GM12878 (cell line): ENCODE results near the gene ACTL8. TPM values are rescaled to one million over a fixed set of nuclear protein-coding genes. Genes with fewer than 3 reads are reported as not detected.

ENCODE experiments used
- ATAC-seq: fragments of 200-7000 bp; cut with Tn5 transposase; 3 replicates; pipeline ENCODE4 v1.9.1; 2020; ENCODE audit warnings: mild to moderate bottlenecking, moderate library complexity
- BruUV-seq: library from RNA; stranded (reverse); fragments of 400-500 nt; replicated peaks from 2 replicates; lab custom pipeline; 2021; lab: Mats Ljungman, UMichigan
- CTCF ChIA-PET: fragments of 300-600 bp; sonication (Branson Sonifier 250); formaldehyde crosslinking; extraction: SDS; loops from one replicate; lab custom pipeline; 2021; ENCODE audit warnings: inconsistent platforms; lab: Yijun Ruan, JAX
- POLR2A ChIA-PET: fragments of 350-600 bp; formaldehyde crosslinking; extraction: SDS; loops from one replicate; lab custom pipeline; 2021; ENCODE audit warnings: inconsistent platforms; lab: Charles Lee
- RAD21 ChIA-PET: fragments of 300-600 bp; sonication (Branson Sonifier 250); formaldehyde crosslinking; loops from one replicate; lab custom pipeline; 2023; ENCODE audit warnings: antibody characterized with exemption; ENCODE audit not compliant: unreplicated experiment; lab: Charles Lee
- SMC1A ChIA-PET: fragments of 300-600 bp; sonication (Branson Sonifier 250); formaldehyde crosslinking; loops from one replicate; lab custom pipeline; 2023; ENCODE audit not compliant: unreplicated experiment, uncharacterized antibody; lab: Charles Lee
- DNase-seq: peaks from one replicate; pipeline ENCODE4 v3.0.0-alpha.2; 2011; ENCODE audit warnings: low read depth, low spot score
- FAIRE-seq: peaks from 3 replicates; lab custom pipeline; 2011; peaks lifted over from hg19 to GRCh38; lab: Jason Lieb, UNC
- H2AFZ ChIP-seq: 2 replicates; pipeline ENCODE4 v1.6.0; 2011; ENCODE audit warnings: low read depth, low read length, control low read depth; ENCODE audit not compliant: control insufficient read depth
- H3K27ac ChIP-seq: 2 replicates; pipeline ENCODE4 v1.5.1; 2011; ENCODE audit warnings: control low read depth; ENCODE audit not compliant: control insufficient read depth, insufficient read depth
- H3K27me3 ChIP-seq, 2 experiments: replicated peaks in 1 of 2; 2 replicates each; pipeline versions ENCODE4 v1.6.0 to v1.6.1; 2011; ENCODE audit warnings: low read length in 1 of 2; ENCODE audit not compliant: control insufficient read depth in 2 of 2, insufficient read depth in 2 of 2
- H3K36me3 ChIP-seq, 2 experiments: 2 replicates each; pipeline ENCODE4 v1.5.1; 2011; ENCODE audit warnings: low read length in 1 of 2; ENCODE audit not compliant: control insufficient read depth in 2 of 2, insufficient read depth in 2 of 2
- H3K4me1 ChIP-seq: 2 replicates; pipeline ENCODE4 v1.6.1; 2011; ENCODE audit warnings: mild to moderate bottlenecking, low read length, moderate library complexity, mixed read lengths; ENCODE audit not compliant: control insufficient read depth, insufficient read depth
- H3K4me2 ChIP-seq: 2 replicates; pipeline ENCODE4 v1.6.0; 2011; ENCODE audit warnings: control low read depth; ENCODE audit not compliant: control insufficient read depth, insufficient read depth
- H3K4me3 ChIP-seq: fragments of 200-600 bp; sonication (generic); 2 replicates; pipeline ENCODE4 v1.5.1; 2016
- H3K79me2 ChIP-seq: 2 replicates; pipeline ENCODE4 v1.6.0; 2011; ENCODE audit warnings: low read length; ENCODE audit not compliant: control insufficient read depth, insufficient read depth
- H3K9ac ChIP-seq: 2 replicates; pipeline ENCODE4 v1.8.0; 2011; ENCODE audit warnings: low read length, control low read depth, mixed read lengths; ENCODE audit not compliant: control insufficient read depth, insufficient read depth
- H3K9me3 ChIP-seq: replicated peaks from 3 replicates; pipeline ENCODE4 v1.5.1; 2011; ENCODE audit warnings: mild to moderate bottlenecking, low read length; ENCODE audit not compliant: control insufficient read depth, insufficient read depth
- H4K20me1 ChIP-seq: 2 replicates; pipeline ENCODE4 v1.6.0; 2011; ENCODE audit not compliant: control insufficient read depth, insufficient read depth
- CHD1 ChIP-seq: IDR thresholded peaks from 2 replicates; pipeline ENCODE4 v1.6.1; 2012; ENCODE audit warnings: low read depth, low read length, improper control_type of control experiment
- CHD2 ChIP-seq: IDR thresholded peaks from 2 replicates; pipeline ENCODE4 v1.6.1; 2011; ENCODE audit warnings: low read depth, low read length, improper control_type of control experiment, borderline replicate concordance
- ESRRA ChIP-seq: IDR thresholded peaks from 2 replicates; pipeline ENCODE4 v1.6.1; 2012; ENCODE audit warnings: mild to moderate bottlenecking, low read length, improper control_type of control experiment
- FOS ChIP-seq: IDR thresholded peaks from 3 replicates; pipeline ENCODE4 v1.6.1; 2011; ENCODE audit warnings: borderline replicate concordance; ENCODE audit not compliant: insufficient read length; ENCODE audit errors: extremely low read depth
- IKZF2 ChIP-seq, 2 experiments: fragments of 450-650 bp; IDR thresholded peaks; 2 replicates each; pipeline ENCODE4 v1.6.1; 2017; ENCODE audit warnings: mild to moderate bottlenecking in 2 of 2, moderate library complexity in 2 of 2
- MEF2A ChIP-seq: IDR thresholded peaks from 2 replicates; pipeline ENCODE4 v1.6.1; 2011; ENCODE audit warnings: low read depth, mild to moderate bottlenecking, low read length, moderate library complexity; ENCODE audit not compliant: insufficient read depth
- POLR2AphosphoS5 ChIP-seq: IDR thresholded peaks from 2 replicates; pipeline ENCODE4 v1.6.1; 2011; ENCODE audit warnings: mild to moderate bottlenecking, low read length, inconsistent platforms
- RAD51 ChIP-seq: fragments of 450-650 bp; IDR thresholded peaks from 2 replicates; pipeline ENCODE4 v1.6.1; 2016; ENCODE audit warnings: moderate library complexity, mild to moderate bottlenecking, inconsistent platforms
- RBBP5 ChIP-seq: fragments of 200-600 bp; sonication (generic); conservative IDR thresholded peaks from 2 replicates; pipeline ENCODE4 v1.6.1; 2016
- RUNX3 ChIP-seq: IDR thresholded peaks from 2 replicates; pipeline ENCODE4 v1.6.1; 2012; ENCODE audit warnings: low read length, inconsistent platforms
- SUPT20H ChIP-seq: IDR thresholded peaks from 2 replicates; pipeline ENCODE4 v1.6.1; 2011; ENCODE audit warnings: low read depth, mild to moderate bottlenecking, low read length, moderate library complexity, borderline replicate concordance; ENCODE audit not compliant: control insufficient read depth
- WRNIP1 ChIP-seq: IDR thresholded peaks from 2 replicates; pipeline ENCODE4 v1.6.1; 2011; ENCODE audit warnings: low read depth, low read length, improper control_type of control experiment, borderline replicate concordance
- ZNF217 ChIP-seq: fragments of 450-650 bp; IDR thresholded peaks from 2 replicates; pipeline ENCODE4 v1.6.1; 2017; ENCODE audit warnings: antibody characterized with exemption, mild to moderate bottlenecking
- ZNF622 ChIP-seq: fragments of 450-650 bp; IDR thresholded peaks from 2 replicates; pipeline ENCODE4 v1.6.1; 2017; ENCODE audit warnings: mild to moderate bottlenecking, inconsistent platforms
- WGBS: methylation state at CpG from one replicate; pipeline ENCODE4 v1.1.6; 2016; ENCODE audit warnings: low lambda C conversion rate; ENCODE audit not compliant: insufficient replicate concordance, insufficient coverage; ENCODE audit errors: missing lambda C conversion rate; 5-methylcytosine and 5-hydroxymethylcytosine counted together
- in situ Hi-C: fragments of 300-500 bp; cut with MboI; formaldehyde crosslinking; loops from 9 replicates; pipeline ENCODE4 v1.14.3; 2018; ENCODE audit warnings: mixed read lengths
- intact Hi-C: fragments of 100-400 bp; cut with micrococcal nuclease; formaldehyde crosslinking; loops from one replicate; pipeline ENCODE4 v1.14.2; 2022; ENCODE audit not compliant: unreplicated experiment
- polyA plus RNA-seq, 11 experiments: library from polyadenylated mRNA; depleted of rRNA in 4 of 11; unstranded in 6 of 11; stranded (reverse) in 5 of 11; fragments of >200 nt; fragmentation: Nextera tagmentation in 4 of 11; fragmentation: Illumina TruSeq in 1 of 11; extraction: Ambion mirVana in 4 of 11; extraction: Trizol in 1 of 11; gene quantifications; 1 replicate in 1 of 11; 2 replicates in 10 of 11; pipeline versions ENCODE4 v1.2.1 to v1.2.3, GENCODE V29; 2011 to 2016; ENCODE audit warnings: inconsistent platforms in 2 of 11, missing spikeins in 2 of 11, low read depth in 1 of 11
- total RNA-seq, 4 experiments: library from RNA; depleted of rRNA in 3 of 4; stranded (reverse); fragments of >200 nt in 3 of 4; fragmentation: Illumina TruSeq in 1 of 4; extraction: Trizol in 1 of 4; gene quantifications; 2 replicates each; pipeline versions ENCODE4 v1.2.1 to v1.2.3, GENCODE V29; 2013 to 2021

ACTL8 gene
- total and polyA plus RNA-seq, 10 of the 15 experiments (the other 5 are each of a cell fraction or from before 2014, with no cell fraction given), result 0.05 to 0.27 TPM; not detected in 8

DNA sequence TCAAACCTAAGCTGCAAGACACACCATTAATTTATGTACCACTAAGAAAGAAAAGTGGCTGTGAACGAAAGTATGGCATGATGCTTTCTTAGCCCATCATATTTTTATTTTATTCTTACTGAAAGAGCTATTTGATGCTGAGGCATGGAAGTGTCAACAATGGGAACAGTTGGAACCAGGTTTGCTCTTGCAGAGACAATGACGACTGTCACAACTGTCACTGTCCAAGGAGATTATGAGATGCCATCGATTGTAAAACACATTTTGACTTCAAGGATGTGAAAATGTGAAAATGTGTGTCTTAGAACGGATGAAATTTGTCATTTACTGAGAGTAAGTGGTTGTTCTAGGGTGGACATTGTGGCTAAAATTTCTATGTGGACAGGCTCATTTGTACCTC, 2.8 kb upstream of the ACTL8 start:
- H3K27ac ChIP-seq, result no peak overlapping the region
- intact Hi-C loops (no loop called here), in situ Hi-C loops (no loop called here)
- no peaks in the 10 kb centered on the region for H3K27me3 ChIP-seq
- H3K4me3 ChIP-seq, result no peak overlapping the region
- H3K9me3 ChIP-seq, result no peaks in the 10 kb centered on the region; the same call in 2 of the 3 replicates
- no TSS peak for BruUV-seq
- ATAC-seq, result no peak
- ChIA-PET CTCF (no interaction called here), POLR2A (no interaction called here), RAD21 (no interaction called here), SMC1A (no interaction called here)
- H3K79me2 ChIP-seq, result no peaks in the 10 kb centered on the region
- H3K4me2 ChIP-seq, result no peak overlapping the region
- no peaks in the 10 kb centered on the region for H4K20me1 ChIP-seq
- no peak for FAIRE-seq
- no peak overlapping the region for H3K9ac ChIP-seq
- WGBS, result 0% methylated on average over 4 of the region's 4 CpGs
- H3K4me1 ChIP-seq, result no peaks in the 10 kb centered on the region
- no peak for TF ChIP-seq RAD51
- TF ChIP-seq RBBP5, result no peak
- no peak for TF ChIP-seq ESRRA
- TF ChIP-seq FOS, result no peak
- TF ChIP-seq ZNF622, result no peak
- no peak for TF ChIP-seq CHD2
- no peak for TF ChIP-seq RUNX3
- TF ChIP-seq IKZF2 (IDR thresholded peaks at IDR 0.05), result no peak
- TF ChIP-seq WRNIP1, result no peak
- TF ChIP-seq POLR2AphosphoS5, result no peak
- TF ChIP-seq MEF2A, result no peak
- no peak for TF ChIP-seq CHD1
- TF ChIP-seq SUPT20H, result no peak
- TF ChIP-seq ZNF217, result no peak
- H3K36me3 ChIP-seq, result no peaks in the 10 kb centered on the region
- H2AFZ ChIP-seq, result no peak overlapping the region
- no peak for DNase-seq
